C1 segment of cervical spinal cord (tissue), 14 donors: ENCODE measurements around the gene NDUFA11.

ENCODE experiments used
- DNase-seq, 14 donors: peaks; one replicate each; lab custom pipeline; 2025; lab: John Stamatoyannopoulos, UW

The NDUFA11 gene

GRCh38 chr19:5932609-5933262 is 29.1 kb upstream of the NDUFA11 start:
- peak in 2 of 14 donors; percentile 14 to 33 for DNase-seq

GRCh38 chr19:5932146-5932545 is 28.6 kb upstream of the NDUFA11 start:
- peak in 3 of 14 donors; percentile 20 to 33 (median 26) for DNase-seq

GRCh38 chr19:5931251-5931650 is 27.7 kb upstream of the NDUFA11 start:
- no peak for DNase-seq

GRCh38 chr19:5929625-5930024 is 26.0 kb upstream of the NDUFA11 start:
- DNase-seq: no peak

- no peak for DNase-seq
These were observed 25.6 kb upstream of the NDUFA11 start for GRCh38 chr19:5929179-5929578.

GRCh38 chr19:5927441-5927821 is 23.8 kb upstream of the NDUFA11 start:
- DNase-seq: no peak

GRCh38 chr19:5926641-5927440 is 23.3 kb upstream of the NDUFA11 start:
- peak in 1 of 14 donors; percentile 51 for DNase-seq

- no peak for DNase-seq
These were observed 22.3 kb upstream of the NDUFA11 start for GRCh38 chr19:5925830-5926427.

- no peak for DNase-seq
These were observed 19.8 kb upstream of the NDUFA11 start for GRCh38 chr19:5923356-5923755.

GRCh38 chr19:5922161-5922545 is 18.6 kb upstream of the NDUFA11 start:
- no peak for DNase-seq

- no peak for DNase-seq
These were observed 18.0 kb upstream of the NDUFA11 start for GRCh38 chr19:5921516-5922160.

GRCh38 chr19:5918463-5919079 is 15.0 kb upstream of the NDUFA11 start:
- DNase-seq: no peak

GRCh38 chr19:5917431-5918107 is 14.0 kb upstream of the NDUFA11 start:
- no peak for DNase-seq

- DNase-seq: no peak
These were observed 12.7 kb upstream of the NDUFA11 start for GRCh38 chr19:5916181-5916708.

- no peak for DNase-seq
These were observed 12.2 kb upstream of the NDUFA11 start for GRCh38 chr19:5915782-5916165.

- no peak for DNase-seq
These were observed 11.6 kb upstream of the NDUFA11 start for GRCh38 chr19:5914946-5915781.

- DNase-seq: no peak
These were observed 10.8 kb upstream of the NDUFA11 start for GRCh38 chr19:5914358-5914774.

GRCh38 chr19:5913739-5914357 is 10.3 kb upstream of the NDUFA11 start, which contains the start of gene CAPS:
Gene CAPS, plus strand, starts transcription at chr19:5914254. Its CDS starts 153 bp downstream, at chr19:5914407.
- peak in 9 of 14 donors; percentile 8 to 79 (median 37) for DNase-seq

GRCh38 chr19:5911366-5911765 is 7.8 kb upstream of the NDUFA11 start:
- DNase-seq: no peak

- no peak for DNase-seq
These were observed 7.0 kb upstream of the NDUFA11 start for GRCh38 chr19:5910638-5910907.
